DND-41 (cell line): Measurements from ENCODE around the gene PLSCR3.

Source experiments
- EZH2 ChIP-seq: IDR thresholded peaks from 3 replicates; pipeline ENCODE4 v1.6.1; 2012; ENCODE audit warnings: borderline replicate concordance, low read depth, mild to moderate bottlenecking, moderate library complexity, low read length, inconsistent platforms; ENCODE audit not compliant: severe bottlenecking
- TF ChIP-seq, protein P1 (sequence below): IDR thresholded peaks from 2 replicates; pipeline ENCODE4 v1.5.1; 2012; ENCODE audit warnings: borderline replicate concordance, low read length, moderate library complexity, mild to moderate bottlenecking; ENCODE audit not compliant: poor library complexity, severe bottlenecking; ENCODE audit errors: extremely low read depth

DNA sequence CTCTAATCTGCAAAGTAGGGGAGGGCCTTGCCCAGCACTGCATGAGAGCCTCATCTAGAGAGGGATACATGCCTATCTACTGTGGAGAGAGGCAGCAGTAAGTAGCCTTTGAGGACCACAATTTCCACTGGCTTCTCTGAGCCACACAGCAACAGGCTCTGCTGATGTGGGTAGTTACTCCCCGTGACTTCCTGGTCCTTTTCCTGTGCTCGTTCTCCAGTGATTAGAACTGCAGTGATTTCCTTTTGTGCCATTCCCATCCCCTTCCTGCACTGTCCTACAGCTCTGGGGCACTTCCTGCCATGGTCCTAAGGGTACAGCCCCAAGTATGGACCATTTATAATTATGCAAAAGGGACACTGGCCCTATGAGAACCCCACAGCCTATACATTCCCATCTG lies 3.0 kb downstream of the PLSCR3 start:
- TF ChIP-seq, protein P1, sequence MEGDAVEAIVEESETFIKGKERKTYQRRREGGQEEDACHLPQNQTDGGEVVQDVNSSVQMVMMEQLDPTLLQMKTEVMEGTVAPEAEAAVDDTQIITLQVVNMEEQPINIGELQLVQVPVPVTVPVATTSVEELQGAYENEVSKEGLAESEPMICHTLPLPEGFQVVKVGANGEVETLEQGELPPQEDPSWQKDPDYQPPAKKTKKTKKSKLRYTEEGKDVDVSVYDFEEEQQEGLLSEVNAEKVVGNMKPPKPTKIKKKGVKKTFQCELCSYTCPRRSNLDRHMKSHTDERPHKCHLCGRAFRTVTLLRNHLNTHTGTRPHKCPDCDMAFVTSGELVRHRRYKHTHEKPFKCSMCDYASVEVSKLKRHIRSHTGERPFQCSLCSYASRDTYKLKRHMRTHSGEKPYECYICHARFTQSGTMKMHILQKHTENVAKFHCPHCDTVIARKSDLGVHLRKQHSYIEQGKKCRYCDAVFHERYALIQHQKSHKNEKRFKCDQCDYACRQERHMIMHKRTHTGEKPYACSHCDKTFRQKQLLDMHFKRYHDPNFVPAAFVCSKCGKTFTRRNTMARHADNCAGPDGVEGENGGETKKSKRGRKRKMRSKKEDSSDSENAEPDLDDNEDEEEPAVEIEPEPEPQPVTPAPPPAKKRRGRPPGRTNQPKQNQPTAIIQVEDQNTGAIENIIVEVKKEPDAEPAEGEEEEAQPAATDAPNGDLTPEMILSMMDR, result no peak
- TF ChIP-seq EZH2, result no peak
